Vagina (tissue), 2 donors: ENCODE measurements around the gene GZMB.

ENCODE experiments used
- CTCF ChIP-seq, 3 experiments: fragments of 450-650 bp in 2 of 3; fragments of 200-600 bp in 1 of 3; sonication (generic) in 1 of 3; IDR thresholded peaks; one replicate each; pipeline ENCODE4 v1.5.1; 2017 to 2019; ENCODE audit warnings: antibody characterized with exemption in 3 of 3, mild to moderate bottlenecking in 2 of 3, moderate library complexity in 2 of 3
- POLR2A ChIP-seq, 2 donors: fragments of 450-650 bp; IDR thresholded peaks; one replicate each; pipeline ENCODE4 v1.6.1; 2017; ENCODE audit warnings: antibody characterized with exemption in 2 of 2, mild to moderate bottlenecking in 2 of 2, moderate library complexity in 2 of 2

GRCh38 chr14:24613747-24614146, 20.2 kb downstream of the GZMB start:
- TF ChIP-seq CTCF (IDR thresholded peaks at IDR 0.05) (no peak), POLR2A (IDR thresholded peaks at IDR 0.05) (no peak)
